ENCODE measurements around the gene AKAP8L.

- TF ChIP-seq EZH2phosphoT487 (IDR thresholded peaks at IDR 0.05; ENCODE audit: insufficient read depth, low read depth) (no peak), EZH2 (IDR thresholded peaks at IDR 0.05; ENCODE audit: insufficient read depth, poor library complexity, severe bottlenecking) (no peak)
Observed at GRCh38 chr19:15432018-15432494, 13.3 kb upstream of the AKAP8L start.
